Omental fat pad (tissue), 4 donors: Measurements from ENCODE around the gene NFIX. TPM values are rescaled to one million over a fixed set of nuclear protein-coding genes. Genes with fewer than 3 reads are reported as not detected.

Source experiments
- ATAC-seq: fragments of 150-250 bp; one replicate; pipeline ENCODE4 v1.9.1; 2016; ENCODE audit warnings: mild to moderate bottlenecking, moderate library complexity; ENCODE audit not compliant: low FRiP score
- DNase-seq: peaks from one replicate; pipeline ENCODE4 v3.0.0-alpha.2; 2019; ENCODE audit warnings: low spot score
- total RNA-seq, 4 donors: library from RNA; depleted of rRNA; stranded (reverse); fragments of >200 nt; gene quantifications; one replicate each; pipeline ENCODE4 v1.1.0, GENCODE V29; 2016
- TF ChIP-seq, protein P1 (sequence below), 3 donors: fragments of 450-650 bp; IDR thresholded peaks; one replicate each; pipeline ENCODE4 v1.5.1; 2016 to 2017; ENCODE audit warnings: antibody characterized with exemption in 3 of 3, mild to moderate bottlenecking in 3 of 3, moderate library complexity in 2 of 3

Gene NFIX
- total RNA-seq, 4 donors from 2014 or later = 39.5 to 53.1 (median 43.0) TPM

DNA sequence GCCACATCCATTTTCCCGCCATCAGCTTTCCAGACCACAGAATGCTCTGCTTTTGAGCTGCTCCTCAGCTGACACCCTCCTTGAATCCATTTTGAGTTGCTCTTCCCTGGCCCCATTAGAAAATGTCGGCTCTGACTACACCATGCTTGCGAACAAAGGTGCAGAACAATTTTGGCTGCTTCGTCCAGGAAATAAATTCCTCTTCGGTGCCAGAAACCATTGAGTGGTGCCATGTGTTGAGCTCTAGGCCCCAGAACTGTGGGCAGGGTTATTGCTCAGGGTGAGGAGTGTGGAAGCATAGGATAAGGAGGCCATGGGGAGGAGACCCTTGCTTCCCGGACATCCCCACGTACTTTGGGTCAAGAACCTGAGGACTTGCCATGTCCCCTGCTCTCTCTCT lies 52.1 kb downstream of the NFIX start:
- no peak for ATAC-seq
- TF ChIP-seq, protein P1, sequence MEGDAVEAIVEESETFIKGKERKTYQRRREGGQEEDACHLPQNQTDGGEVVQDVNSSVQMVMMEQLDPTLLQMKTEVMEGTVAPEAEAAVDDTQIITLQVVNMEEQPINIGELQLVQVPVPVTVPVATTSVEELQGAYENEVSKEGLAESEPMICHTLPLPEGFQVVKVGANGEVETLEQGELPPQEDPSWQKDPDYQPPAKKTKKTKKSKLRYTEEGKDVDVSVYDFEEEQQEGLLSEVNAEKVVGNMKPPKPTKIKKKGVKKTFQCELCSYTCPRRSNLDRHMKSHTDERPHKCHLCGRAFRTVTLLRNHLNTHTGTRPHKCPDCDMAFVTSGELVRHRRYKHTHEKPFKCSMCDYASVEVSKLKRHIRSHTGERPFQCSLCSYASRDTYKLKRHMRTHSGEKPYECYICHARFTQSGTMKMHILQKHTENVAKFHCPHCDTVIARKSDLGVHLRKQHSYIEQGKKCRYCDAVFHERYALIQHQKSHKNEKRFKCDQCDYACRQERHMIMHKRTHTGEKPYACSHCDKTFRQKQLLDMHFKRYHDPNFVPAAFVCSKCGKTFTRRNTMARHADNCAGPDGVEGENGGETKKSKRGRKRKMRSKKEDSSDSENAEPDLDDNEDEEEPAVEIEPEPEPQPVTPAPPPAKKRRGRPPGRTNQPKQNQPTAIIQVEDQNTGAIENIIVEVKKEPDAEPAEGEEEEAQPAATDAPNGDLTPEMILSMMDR (IDR thresholded peaks at IDR 0.05) = no peak
- DNase-seq = no peak

DNA sequence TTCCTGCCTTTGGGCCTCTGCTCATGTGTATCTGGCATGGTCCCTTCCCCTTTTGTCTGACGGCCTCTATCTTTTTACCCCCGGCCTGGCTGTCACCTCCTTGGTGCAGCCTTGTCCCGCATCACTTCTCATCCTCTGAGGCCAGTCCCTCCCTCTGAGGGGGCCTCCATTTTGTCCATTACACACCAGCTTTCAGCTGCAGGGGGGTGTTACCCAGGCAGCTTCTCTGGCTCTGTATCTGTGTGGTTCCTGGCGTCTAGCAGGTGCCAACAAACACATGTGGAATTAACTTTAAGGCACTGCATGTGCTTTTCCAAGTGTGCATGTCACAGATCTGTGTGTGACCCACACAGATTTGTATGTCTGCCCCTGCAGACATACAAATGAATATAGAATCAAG lies 55.0 kb downstream of the NFIX start:
- no peak for DNase-seq
- TF ChIP-seq, protein P1 (IDR thresholded peaks at IDR 0.05) = no peak
- no peak for ATAC-seq

DNA sequence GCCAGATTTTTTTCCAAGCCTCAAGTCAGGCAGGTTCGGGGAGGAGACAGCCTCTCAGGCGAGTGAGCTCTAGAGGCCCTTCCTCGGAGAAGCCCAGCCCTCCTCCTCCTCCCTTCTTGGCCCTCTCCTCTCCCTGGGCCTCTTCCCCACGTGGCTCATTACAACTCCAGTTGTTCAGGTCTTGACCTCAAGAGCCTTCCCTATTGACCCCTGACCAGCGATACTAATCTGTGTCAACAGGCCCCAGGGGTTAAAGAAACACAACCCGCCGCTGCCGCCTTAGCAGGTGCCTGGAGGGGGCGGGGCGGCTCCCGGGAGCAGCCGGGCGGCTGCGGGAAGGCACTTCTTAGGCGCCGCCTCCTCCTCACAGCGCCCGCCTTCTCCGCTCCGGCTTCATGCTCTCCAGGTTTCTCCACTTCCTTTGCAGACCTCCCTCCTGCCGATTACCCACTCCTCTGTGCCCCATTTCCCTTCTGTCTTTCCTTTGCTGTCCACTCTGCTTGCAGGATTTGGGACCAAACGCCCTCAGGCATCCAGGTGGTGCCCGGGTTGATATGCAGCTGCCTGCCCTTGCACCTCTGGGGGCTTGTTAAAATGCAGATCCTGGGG lies 56.4 kb downstream of the NFIX start:
- DNase-seq (no peak), ATAC-seq (no peak)
- TF ChIP-seq, protein P1 (IDR thresholded peaks at IDR 0.05) = no peak

DNA sequence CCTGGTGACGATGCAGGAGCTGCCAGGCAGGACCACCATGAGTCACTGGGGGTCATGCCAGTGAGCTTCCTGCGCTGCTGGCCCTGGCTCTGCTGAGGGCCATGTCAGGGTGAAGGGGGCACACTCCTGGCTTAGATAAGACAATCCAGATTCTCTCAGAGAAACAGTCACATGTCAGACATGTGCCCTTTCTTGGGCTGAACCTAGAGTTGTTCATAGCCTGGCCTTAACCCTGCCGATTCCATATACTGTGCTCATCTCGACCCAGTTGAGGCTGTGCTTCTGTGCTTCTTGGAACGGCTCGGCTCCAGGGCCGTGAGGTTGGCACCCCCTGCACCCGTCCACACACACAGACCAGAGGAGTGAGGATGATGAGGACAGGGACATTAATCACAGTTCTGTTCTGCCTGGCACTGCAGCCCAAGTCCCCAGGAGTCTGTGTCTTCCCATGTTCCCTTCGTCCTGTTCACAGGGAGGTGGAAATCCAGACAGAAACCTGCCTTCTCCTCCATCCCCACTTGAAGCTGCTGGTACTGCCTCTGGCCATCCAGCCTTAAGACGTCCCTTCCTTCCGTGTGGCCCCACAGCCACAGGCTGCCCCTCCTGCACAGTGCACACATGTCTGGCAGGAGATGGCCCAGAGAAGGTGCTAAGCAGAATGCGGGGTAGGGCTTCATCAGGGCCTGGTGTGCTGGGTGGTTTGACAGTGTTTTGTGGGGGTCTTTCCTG lies 57.3 kb downstream of the NFIX start:
- DNase-seq (no peak), ATAC-seq (no peak)
- TF ChIP-seq, protein P1 (IDR thresholded peaks at IDR 0.05) = no peak

DNA sequence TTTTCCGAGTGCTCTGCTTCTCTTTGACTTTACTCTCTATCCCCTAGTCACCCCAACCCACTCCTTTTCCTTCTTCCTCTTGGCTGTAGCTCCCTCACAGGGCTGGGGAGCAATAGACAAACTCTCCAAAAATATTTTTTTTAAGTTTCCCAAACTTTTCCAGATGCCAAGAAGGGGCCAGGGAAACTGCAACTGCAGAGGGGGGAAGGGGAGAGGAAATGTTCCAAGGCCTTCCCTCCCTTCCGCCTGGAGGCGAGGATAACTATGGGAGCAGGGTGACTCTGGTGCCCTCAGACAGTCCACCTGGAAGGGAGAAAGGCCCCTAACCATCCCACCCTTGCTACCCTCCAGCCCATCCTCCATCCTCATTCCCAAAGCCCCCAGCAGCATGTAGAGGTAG lies 58.0 kb downstream of the NFIX start:
- no peak for ATAC-seq
- no peak for DNase-seq
- TF ChIP-seq, protein P1 (IDR thresholded peaks at IDR 0.05) = no peak

DNA sequence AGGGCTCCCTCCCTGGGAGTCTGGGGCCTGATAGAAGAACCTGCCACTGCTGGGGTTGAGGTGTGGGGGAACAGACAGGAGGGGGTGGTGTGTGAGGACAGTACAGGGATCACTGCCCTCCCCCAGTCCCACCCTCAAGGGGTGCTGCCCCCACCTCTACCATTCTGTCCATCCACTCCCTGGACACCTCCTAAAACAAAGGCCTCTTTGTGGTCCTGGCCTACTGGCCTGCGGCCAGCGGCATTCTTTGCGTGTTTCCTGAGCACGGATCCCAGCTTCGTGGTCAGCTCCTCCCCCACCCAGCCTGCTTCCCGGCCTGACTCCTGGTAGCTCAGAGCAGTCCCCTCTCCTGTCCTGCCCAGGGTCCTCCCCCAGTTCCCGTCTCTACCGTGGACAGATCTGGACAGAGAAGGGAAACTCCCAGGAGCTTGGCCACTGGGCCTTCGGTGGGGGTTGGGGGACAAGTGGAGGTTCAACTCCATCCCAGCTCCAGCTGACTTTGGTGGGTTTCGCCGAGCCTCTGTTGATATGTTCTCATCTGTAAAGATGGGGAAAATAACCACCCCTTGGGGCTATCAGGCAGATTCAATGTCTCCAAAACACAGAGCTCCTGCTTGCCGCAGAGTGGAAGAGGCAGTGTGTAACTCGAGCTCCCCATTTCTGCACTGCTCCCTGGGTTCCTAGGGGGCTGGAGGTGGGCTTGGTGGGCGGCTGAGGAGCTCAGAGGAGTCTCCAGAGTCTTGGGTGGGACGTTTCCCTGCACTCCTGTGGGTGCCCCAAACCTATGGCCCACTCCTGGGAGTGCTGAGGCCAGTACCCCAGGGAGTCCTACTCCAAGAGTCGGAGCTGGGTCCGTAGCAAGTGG lies 58.7 kb downstream of the NFIX start:
- TF ChIP-seq, protein P1 (IDR thresholded peaks at IDR 0.05) = no peak
- ATAC-seq (peak; percentile 17), DNase-seq (peak; percentile 44)
